ENCODE measurements around the gene PRKN.

- TF ChIP-seq EP300 (IDR thresholded peaks at IDR 0.05; ENCODE audit: low read depth) (no peak), POLR2AphosphoS5 (IDR thresholded peaks at IDR 0.05) (no peak), POLR2A (IDR thresholded peaks at IDR 0.05) (no peak)
- TF ChIP-seq, protein P1, sequence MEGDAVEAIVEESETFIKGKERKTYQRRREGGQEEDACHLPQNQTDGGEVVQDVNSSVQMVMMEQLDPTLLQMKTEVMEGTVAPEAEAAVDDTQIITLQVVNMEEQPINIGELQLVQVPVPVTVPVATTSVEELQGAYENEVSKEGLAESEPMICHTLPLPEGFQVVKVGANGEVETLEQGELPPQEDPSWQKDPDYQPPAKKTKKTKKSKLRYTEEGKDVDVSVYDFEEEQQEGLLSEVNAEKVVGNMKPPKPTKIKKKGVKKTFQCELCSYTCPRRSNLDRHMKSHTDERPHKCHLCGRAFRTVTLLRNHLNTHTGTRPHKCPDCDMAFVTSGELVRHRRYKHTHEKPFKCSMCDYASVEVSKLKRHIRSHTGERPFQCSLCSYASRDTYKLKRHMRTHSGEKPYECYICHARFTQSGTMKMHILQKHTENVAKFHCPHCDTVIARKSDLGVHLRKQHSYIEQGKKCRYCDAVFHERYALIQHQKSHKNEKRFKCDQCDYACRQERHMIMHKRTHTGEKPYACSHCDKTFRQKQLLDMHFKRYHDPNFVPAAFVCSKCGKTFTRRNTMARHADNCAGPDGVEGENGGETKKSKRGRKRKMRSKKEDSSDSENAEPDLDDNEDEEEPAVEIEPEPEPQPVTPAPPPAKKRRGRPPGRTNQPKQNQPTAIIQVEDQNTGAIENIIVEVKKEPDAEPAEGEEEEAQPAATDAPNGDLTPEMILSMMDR (IDR thresholded peaks at IDR 0.05), result no peak
Observed at GRCh38 chr6:162753775-162754174, 26.2 kb upstream of the PRKN start.
